GM12891 (cell line): ENCODE results near the gene ARL5C.

ENCODE experiments used
- POLR2AphosphoS5 ChIP-seq: IDR thresholded peaks from 2 replicates; pipeline ENCODE4 v1.6.1; 2011; ENCODE audit warnings: low read depth, low read length, control low read depth
- TAF1 ChIP-seq: IDR thresholded peaks from 2 replicates; pipeline ENCODE4 v1.6.1; 2011; ENCODE audit warnings: low read depth, low read length, control low read depth

DNA sequence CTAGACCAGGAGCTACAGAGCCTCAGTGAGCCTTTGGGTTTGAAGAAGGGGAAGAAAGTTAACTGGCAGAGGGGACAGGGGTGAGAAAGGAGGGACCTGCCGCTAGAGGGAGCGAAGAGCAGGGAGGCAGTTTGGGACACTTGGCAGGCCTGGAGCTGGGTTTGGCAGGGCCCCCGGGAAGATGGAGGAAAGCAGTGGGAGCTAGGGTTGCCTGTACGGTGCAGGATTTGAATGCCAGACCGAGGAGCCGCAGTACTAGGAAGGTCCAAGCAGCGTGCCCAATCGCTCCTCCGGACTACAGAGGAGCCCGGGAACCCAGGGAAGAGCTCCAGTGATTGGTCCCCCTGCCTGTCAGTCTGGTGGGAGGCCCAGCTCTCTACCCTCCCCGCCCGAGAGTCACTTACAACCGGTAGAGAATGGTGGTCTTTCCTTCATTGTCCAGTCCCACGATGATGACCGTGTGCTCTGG is 1.3 kb downstream of the ARL5C start:
- no peak for TF ChIP-seq TAF1
- TF ChIP-seq POLR2AphosphoS5: no peak
